Chondrocyte (in vitro differentiated cells): ENCODE measurements around the gene ECSCR. TPM values are rescaled to one million over a fixed set of nuclear protein-coding genes. Genes with fewer than 3 reads are reported as not detected.

Experiments
- DNase-seq: peaks from one replicate; pipeline ENCODE4 v3.0.0; 2021; ENCODE audit warnings: mixed read lengths, low spot score
- H3K27ac Mint-ChIP-seq: one replicate; pipeline ENCODE4 v1.8.0; 2021; ENCODE audit warnings: mild to moderate bottlenecking, moderate library complexity, mixed read lengths; ENCODE audit not compliant: unreplicated experiment
- H3K27me3 Mint-ChIP-seq: 2 replicates; pipeline ENCODE4 v1.8.0; 2021; ENCODE audit warnings: low read depth, mixed read lengths
- H3K36me3 Mint-ChIP-seq: 2 replicates; pipeline ENCODE4 v1.8.0; 2021; ENCODE audit warnings: low read depth, mixed read lengths
- H3K4me1 Mint-ChIP-seq: 2 replicates; pipeline ENCODE4 v1.8.0; 2021; ENCODE audit warnings: low read depth, mild to moderate bottlenecking, mixed read lengths
- H3K4me3 Mint-ChIP-seq: one replicate; pipeline ENCODE4 v1.8.0; 2021; ENCODE audit warnings: mild to moderate bottlenecking, moderate library complexity, mixed read lengths; ENCODE audit not compliant: unreplicated experiment
- H3K9me3 Mint-ChIP-seq: 2 replicates; pipeline ENCODE4 v1.8.0; 2021; ENCODE audit warnings: low read depth, mixed read lengths
- CTCF ChIP-seq: fragments of 200-600 bp; sonication (generic); IDR thresholded peaks from 2 replicates; pipeline ENCODE4 v1.5.0; 2021; ENCODE audit warnings: antibody characterized with exemption, mild to moderate bottlenecking, moderate library complexity
- total RNA-seq: library from RNA; stranded (reverse); gene quantifications from 3 replicates; pipeline ENCODE4 v1.2.1, GENCODE V29; 2021

ECSCR gene
- total RNA-seq, 1 donor from 2014 or later = 0.62 TPM

- no peak for TF ChIP-seq CTCF
- peak overlapping the region; percentile 49 for H3K27ac Mint-ChIP-seq
- DNase-seq = no peak
Observed at GRCh38 chr5:139438707-139439012, 23.9 kb downstream of the ECSCR start.

DNA sequence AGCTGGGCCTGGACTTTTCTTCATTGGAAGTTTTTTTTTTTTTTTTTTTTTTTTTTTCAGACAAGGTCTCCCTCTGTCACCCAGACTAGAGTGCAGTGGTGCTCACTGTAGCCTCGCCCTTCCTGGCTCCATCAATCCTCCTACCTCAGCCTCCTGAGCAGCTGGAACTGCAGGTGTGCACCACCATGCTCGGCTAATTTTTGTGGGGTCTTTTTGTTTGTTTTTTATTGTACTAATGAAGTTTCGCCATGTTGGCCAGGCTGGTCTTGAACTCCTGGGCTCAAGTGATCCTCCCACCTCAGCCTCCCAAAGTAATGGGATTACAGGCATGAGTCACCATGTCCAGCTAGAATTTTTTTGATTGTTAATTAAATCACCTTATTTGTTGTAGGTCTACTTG, 26.9 kb downstream of the ECSCR start:
- H3K36me3 Mint-ChIP-seq = peaks cover 8% of the 10 kb centered on the region
- H3K4me1 Mint-ChIP-seq = peaks cover 17% of the 10 kb centered on the region
- no peak overlapping the region for H3K27ac Mint-ChIP-seq
- no peak for TF ChIP-seq CTCF
- no peaks in the 10 kb centered on the region for H3K9me3 Mint-ChIP-seq
- DNase-seq = no peak
- H3K4me3 Mint-ChIP-seq = no peak overlapping the region
- no peaks in the 10 kb centered on the region for H3K27me3 Mint-ChIP-seq

More at GRCh38 chr5:139438707-139439012, 23.9 kb downstream of the ECSCR start:
- Mint-ChIP-seq H3K27me3 (no peaks in the 10 kb centered on the region), H3K4me3 (peak overlapping the region; percentile 99), H3K36me3 (peaks cover 8% of the 10 kb centered on the region), H3K9me3 (no peaks in the 10 kb centered on the region), H3K4me1 (peaks cover 19% of the 10 kb centered on the region)

- H3K27ac Mint-ChIP-seq = no peak overlapping the region
- H3K9me3 Mint-ChIP-seq = no peaks in the 10 kb centered on the region
- no peak for DNase-seq
- no peak overlapping the region for H3K4me3 Mint-ChIP-seq
- H3K4me1 Mint-ChIP-seq = peaks cover 8% of the 10 kb centered on the region
- no peak for TF ChIP-seq CTCF
- no peaks in the 10 kb centered on the region for H3K27me3 Mint-ChIP-seq
- H3K36me3 Mint-ChIP-seq = peaks cover 11% of the 10 kb centered on the region
Observed at GRCh38 chr5:139431706-139432105, 30.8 kb downstream of the ECSCR start.

DNA sequence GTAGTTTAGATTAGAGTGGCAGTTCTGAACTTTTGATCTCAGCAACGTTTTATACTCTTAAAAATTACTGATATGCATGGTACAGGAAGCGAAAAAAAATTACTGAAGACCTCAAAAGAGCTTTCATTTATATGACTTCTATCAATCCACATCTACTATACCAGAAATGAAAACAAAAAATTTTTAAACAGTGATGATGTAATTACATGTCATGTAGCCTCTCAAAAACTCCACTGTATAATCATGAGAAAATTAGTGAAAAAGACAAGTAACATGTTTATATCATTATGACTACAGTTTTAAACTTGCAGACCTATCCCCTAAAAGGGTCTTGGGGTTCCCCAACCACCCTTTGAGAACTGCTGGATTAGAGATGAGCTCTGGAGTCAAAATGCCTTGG, 32.5 kb downstream of the ECSCR start:
- no peak overlapping the region for H3K4me3 Mint-ChIP-seq
- H3K36me3 Mint-ChIP-seq = peaks cover 15% of the 10 kb centered on the region
- H3K9me3 Mint-ChIP-seq = no peaks in the 10 kb centered on the region
- TF ChIP-seq CTCF = no peak
- H3K27me3 Mint-ChIP-seq = no peaks in the 10 kb centered on the region
- no peak for DNase-seq
- H3K27ac Mint-ChIP-seq = no peak overlapping the region
- H3K4me1 Mint-ChIP-seq = peaks cover 14% of the 10 kb centered on the region

GRCh38 chr5:139426203-139426885, 36.2 kb downstream of the ECSCR start:
- no peak for DNase-seq
- Mint-ChIP-seq H3K9me3 (no peaks in the 10 kb centered on the region), H3K27ac (no peak overlapping the region), H3K4me3 (no peak overlapping the region), H3K4me1 (peaks cover 19% of the 10 kb centered on the region), H3K27me3 (no peaks in the 10 kb centered on the region), H3K36me3 (peaks cover 19% of the 10 kb centered on the region)
- no peak for TF ChIP-seq CTCF
